Measurements from ENCODE around the gene HID1. TPM values are rescaled to one million over a fixed set of nuclear protein-coding genes. Genes with fewer than 3 reads are reported as not detected.
"Not testable (repeated sequence)": the region's sequence is repeated elsewhere in the genome, so short reads cannot be mapped to it uniquely, and the experiment has no call there.

Gene HID1
- total RNA-seq, 2 donors from 2014 or later = 87.1 to 101 TPM

DNA sequence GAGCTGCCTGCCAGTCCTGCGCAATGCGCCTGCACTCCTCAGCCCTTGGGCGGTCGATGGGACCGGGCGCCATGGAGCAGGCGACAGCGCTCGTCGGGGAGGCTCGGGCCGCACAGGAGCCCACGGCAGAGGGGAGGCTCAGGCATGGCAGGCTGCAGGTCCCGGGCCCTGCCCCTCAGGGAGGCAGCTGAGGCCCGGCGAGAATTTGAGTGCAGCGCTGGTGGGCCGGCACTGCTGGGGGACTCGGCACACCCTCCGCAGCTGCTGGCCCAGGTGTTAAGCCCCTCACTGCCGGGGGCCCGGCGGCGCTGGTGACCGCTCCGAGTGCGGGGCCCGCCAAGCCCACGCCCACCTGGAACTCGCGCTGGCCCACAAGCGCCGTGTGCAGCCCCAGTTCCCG is 65.5 kb downstream of the HID1 start:
- H3K27me3 ChIP-seq (replicated peaks; ENCODE audit: insufficient read depth) = no peaks in the 10 kb centered on the region

DNA sequence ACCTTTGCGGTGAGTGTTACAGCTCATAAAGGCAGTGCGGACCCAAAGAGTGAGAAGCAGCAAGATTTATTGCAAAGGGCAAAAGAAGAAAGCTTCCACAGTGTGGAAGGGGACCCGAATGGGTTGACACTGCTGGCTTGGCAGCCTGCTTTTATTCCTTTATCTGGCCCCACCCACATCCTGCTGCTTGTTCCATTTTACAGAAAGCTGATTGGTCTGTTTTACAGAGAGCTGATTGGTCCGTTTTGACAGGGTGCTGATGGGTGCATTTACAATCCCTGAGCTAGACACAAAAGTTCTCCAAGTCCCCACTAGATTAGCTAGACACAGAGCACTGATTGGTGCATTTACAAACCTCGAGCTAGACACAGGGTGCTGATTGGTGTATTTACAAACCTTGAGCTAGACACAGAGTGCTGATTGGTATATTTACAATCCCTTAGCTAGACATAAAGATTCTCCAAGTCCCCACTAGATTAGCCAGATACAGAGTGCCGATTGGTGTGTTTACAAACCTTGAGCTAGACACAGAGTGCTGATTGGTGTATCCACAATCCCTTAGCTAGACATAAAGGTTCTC is 66.3 kb downstream of the HID1 start:
- DNase-seq (ENCODE audit: low spot score); intact Hi-C loops (cut with DNase I): not testable (repeated sequence)

More for the DNA sequence above, 65.5 kb downstream of the HID1 start:
- TF ChIP-seq CTCF (IDR thresholded peaks at IDR 0.05) = no peak
- TF ChIP-seq POLR2A (IDR thresholded peaks at IDR 0.05) = no peak
- no peak for TF ChIP-seq POLR2AphosphoS5 (IDR thresholded peaks at IDR 0.05)
- WGBS = 97% methylated on average over 17 of the region's 34 CpGs
- Histone ChIP-seq H3K9me3 (no peaks in the 10 kb centered on the region), H3K4me1 (replicated peaks) (no peaks in the 10 kb centered on the region), H3K4me3 (no peak overlapping the region), H3K36me3 (no peaks in the 10 kb centered on the region), H3K27ac (no peak overlapping the region)
- no peak for DNase-seq (ENCODE audit: low spot score)
- intact Hi-C loops (cut with DNase I) = no loop called here

GRCh38 chr17:74904687-74905409 is 67.7 kb downstream of the HID1 start:
- Histone ChIP-seq H3K4me1 (replicated peaks) (no peaks in the 10 kb centered on the region), H3K27me3 (replicated peaks; ENCODE audit: insufficient read depth) (no peaks in the 10 kb centered on the region), H3K36me3 (no peaks in the 10 kb centered on the region), H3K27ac (no peak overlapping the region), H3K4me3 (no peak overlapping the region), H3K9me3 (no peaks in the 10 kb centered on the region)
- 83% methylated on average over 7 of the region's 7 CpGs for WGBS
- intact Hi-C loops (cut with DNase I) = no loop called here
- no peak for DNase-seq (ENCODE audit: low spot score)
- no peak for TF ChIP-seq POLR2AphosphoS5 (IDR thresholded peaks at IDR 0.05)

More for the DNA sequence above, 66.3 kb downstream of the HID1 start:
- H3K36me3 ChIP-seq; H3K4me1 ChIP-seq (replicated peaks); H3K27ac ChIP-seq; H3K4me3 ChIP-seq; H3K9me3 ChIP-seq; H3K27me3 ChIP-seq (replicated peaks; ENCODE audit: insufficient read depth): not testable (repeated sequence)
- WGBS = 56% methylated on average over 6 of the region's 6 CpGs

- Histone ChIP-seq H3K4me3 (no peak overlapping the region), H3K4me1 (replicated peaks) (no peaks in the 10 kb centered on the region), H3K9me3 (no peaks in the 10 kb centered on the region), H3K27ac (no peak overlapping the region), H3K27me3 (replicated peaks; ENCODE audit: insufficient read depth) (no peaks in the 10 kb centered on the region), H3K36me3 (no peaks in the 10 kb centered on the region)
- intact Hi-C loops (cut with DNase I) = no loop called here
- 69% methylated on average over 6 of the region's 6 CpGs for WGBS
- TF ChIP-seq POLR2AphosphoS5 (IDR thresholded peaks at IDR 0.05) (no peak), CTCF (IDR thresholded peaks at IDR 0.05) (no peak), POLR2A (IDR thresholded peaks at IDR 0.05) (no peak)
- no peak for DNase-seq (ENCODE audit: low spot score)
These were observed 68.9 kb downstream of the HID1 start for GRCh38 chr17:74903671-74904070.

DNA sequence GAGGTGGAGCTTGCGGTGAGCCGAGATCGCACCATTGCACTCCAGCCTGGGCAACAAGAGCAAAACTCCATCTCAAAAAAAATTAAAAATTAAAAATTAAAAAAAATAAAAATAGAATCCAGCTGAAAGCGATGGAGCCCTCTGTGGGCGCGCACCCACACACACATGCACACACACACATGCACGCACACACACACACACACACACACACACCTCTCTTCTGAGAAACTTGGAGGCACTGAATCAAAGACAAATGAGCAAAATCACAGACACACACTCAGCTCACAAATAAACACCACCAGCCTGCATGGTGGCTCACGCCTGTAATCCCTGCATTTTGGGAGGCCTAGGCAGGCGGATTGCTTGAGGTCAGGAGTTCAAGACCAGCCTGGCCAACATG is 69.5 kb downstream of the HID1 start:
- 93% methylated on average over 9 of the region's 9 CpGs for WGBS
- Histone ChIP-seq H3K27ac (no peak overlapping the region), H3K27me3 (replicated peaks; ENCODE audit: insufficient read depth) (no peaks in the 10 kb centered on the region), H3K4me1 (replicated peaks) (no peaks in the 10 kb centered on the region), H3K4me3 (no peak overlapping the region), H3K36me3 (no peaks in the 10 kb centered on the region), H3K9me3 (no peaks in the 10 kb centered on the region)
- DNase-seq (ENCODE audit: low spot score) = no peak
- intact Hi-C loops (cut with DNase I) = no loop called here
- TF ChIP-seq CTCF (IDR thresholded peaks at IDR 0.05) = no peak
- no peak for TF ChIP-seq POLR2A (IDR thresholded peaks at IDR 0.05)
- no peak for TF ChIP-seq POLR2AphosphoS5 (IDR thresholded peaks at IDR 0.05)
